SK-N-SH (cell line): ENCODE data around the gene FLRT1. TPM values are rescaled to one million over a fixed set of nuclear protein-coding genes. Genes with fewer than 3 reads are reported as not detected.

Source experiments
- ELF1 ChIP-seq: IDR thresholded peaks from 2 replicates; pipeline ENCODE4 v1.4.0; 2012
- FOSL2 ChIP-seq: IDR thresholded peaks from 2 replicates; pipeline ENCODE4 v1.4.0; 2012; ENCODE audit warnings: low read depth, mild to moderate bottlenecking, moderate library complexity, borderline replicate concordance
- FOXJ3 ChIP-seq: sonication (generic); formaldehyde crosslinking; IDR thresholded peaks from 2 replicates; pipeline ENCODE4 v1.5.1; 2020; ENCODE audit warnings: mild to moderate bottlenecking, missing genetic modification reagents
- GATA2 ChIP-seq: sonication (generic); formaldehyde crosslinking; IDR thresholded peaks from 2 replicates; pipeline ENCODE4 v1.5.0; 2020; ENCODE audit warnings: mild to moderate bottlenecking, missing genetic modification reagents
- MXI1 ChIP-seq: IDR thresholded peaks from 2 replicates; pipeline ENCODE4 v1.6.1; 2012; ENCODE audit warnings: mild to moderate bottlenecking, low read depth, low read length, improper control_type of control experiment
- NRF1 ChIP-seq: IDR thresholded peaks from 2 replicates; pipeline ENCODE4 v1.6.1; 2012; ENCODE audit warnings: low read depth, mild to moderate bottlenecking, low read length
- RXRA ChIP-seq: IDR thresholded peaks from 2 replicates; pipeline ENCODE4 v1.4.0; 2012; ENCODE audit warnings: low read depth, mild to moderate bottlenecking, borderline replicate concordance
- SMC3 ChIP-seq: IDR thresholded peaks from 2 replicates; pipeline ENCODE4 v1.6.1; 2012; ENCODE audit warnings: low read depth, low read length, improper control_type of control experiment
- polyA plus RNA-seq, 3 experiments: library from polyadenylated mRNA; depleted of rRNA; stranded (reverse); fragments of >200 nt; gene quantifications; 2 replicates each; pipeline ENCODE4 v1.2.3, GENCODE V29; 2012
- TF ChIP-seq, protein P1 (sequence below): IDR thresholded peaks from 2 replicates; pipeline ENCODE4 v1.6.1; 2012; ENCODE audit warnings: mild to moderate bottlenecking, low read depth, low read length, moderate library complexity
- TF ChIP-seq, protein P2 (sequence below): IDR thresholded peaks from 2 replicates; pipeline ENCODE4 v1.4.0; 2012; ENCODE audit warnings: low read depth, borderline replicate concordance
- TF ChIP-seq, protein P3 (sequence below): fragments of 150-350 bp; IDR thresholded peaks from 2 replicates; pipeline ENCODE4 v1.6.1; 2016; ENCODE audit warnings: mild to moderate bottlenecking, low read depth, low read length
- TF ChIP-seq, protein P4 (sequence below): fragments of 150-350 bp; IDR thresholded peaks from 2 replicates; pipeline ENCODE4 v1.6.1; 2017; ENCODE audit warnings: antibody characterized with exemption, low read length, low read depth, borderline replicate concordance
- TF ChIP-seq, protein P5 (sequence below): fragments of 200-600 bp; sonication (generic); IDR thresholded peaks from 2 replicates; pipeline ENCODE4 v1.6.1; 2017; ENCODE audit warnings: antibody characterized with exemption, mild to moderate bottlenecking, moderate library complexity

The FLRT1 gene
- polyA plus RNA-seq, 1 of the 3 experiments (the other 2 are of a cell fraction): 0.03 TPM

DNA sequence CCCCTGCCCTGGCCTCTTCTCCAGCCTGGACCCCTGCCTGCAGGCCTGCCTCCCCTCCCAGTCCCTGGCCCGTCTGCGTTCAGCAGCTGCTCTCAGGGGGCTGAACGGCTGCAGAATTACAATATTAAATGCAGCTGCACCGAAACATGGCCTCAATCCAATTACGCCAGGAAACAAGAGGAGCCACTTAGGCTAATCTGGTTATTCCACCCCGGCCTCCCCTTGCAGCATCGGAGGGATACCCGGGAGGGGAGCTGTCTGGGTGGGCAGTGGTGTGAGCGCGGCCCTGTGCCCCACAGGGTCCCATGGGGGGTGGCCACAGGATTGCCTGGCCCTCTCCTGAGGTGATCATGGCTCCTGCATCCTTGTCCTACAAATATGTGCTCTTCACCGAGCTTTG, 42.6 kb downstream of the FLRT1 start (continued):
- TF ChIP-seq, protein P1, sequence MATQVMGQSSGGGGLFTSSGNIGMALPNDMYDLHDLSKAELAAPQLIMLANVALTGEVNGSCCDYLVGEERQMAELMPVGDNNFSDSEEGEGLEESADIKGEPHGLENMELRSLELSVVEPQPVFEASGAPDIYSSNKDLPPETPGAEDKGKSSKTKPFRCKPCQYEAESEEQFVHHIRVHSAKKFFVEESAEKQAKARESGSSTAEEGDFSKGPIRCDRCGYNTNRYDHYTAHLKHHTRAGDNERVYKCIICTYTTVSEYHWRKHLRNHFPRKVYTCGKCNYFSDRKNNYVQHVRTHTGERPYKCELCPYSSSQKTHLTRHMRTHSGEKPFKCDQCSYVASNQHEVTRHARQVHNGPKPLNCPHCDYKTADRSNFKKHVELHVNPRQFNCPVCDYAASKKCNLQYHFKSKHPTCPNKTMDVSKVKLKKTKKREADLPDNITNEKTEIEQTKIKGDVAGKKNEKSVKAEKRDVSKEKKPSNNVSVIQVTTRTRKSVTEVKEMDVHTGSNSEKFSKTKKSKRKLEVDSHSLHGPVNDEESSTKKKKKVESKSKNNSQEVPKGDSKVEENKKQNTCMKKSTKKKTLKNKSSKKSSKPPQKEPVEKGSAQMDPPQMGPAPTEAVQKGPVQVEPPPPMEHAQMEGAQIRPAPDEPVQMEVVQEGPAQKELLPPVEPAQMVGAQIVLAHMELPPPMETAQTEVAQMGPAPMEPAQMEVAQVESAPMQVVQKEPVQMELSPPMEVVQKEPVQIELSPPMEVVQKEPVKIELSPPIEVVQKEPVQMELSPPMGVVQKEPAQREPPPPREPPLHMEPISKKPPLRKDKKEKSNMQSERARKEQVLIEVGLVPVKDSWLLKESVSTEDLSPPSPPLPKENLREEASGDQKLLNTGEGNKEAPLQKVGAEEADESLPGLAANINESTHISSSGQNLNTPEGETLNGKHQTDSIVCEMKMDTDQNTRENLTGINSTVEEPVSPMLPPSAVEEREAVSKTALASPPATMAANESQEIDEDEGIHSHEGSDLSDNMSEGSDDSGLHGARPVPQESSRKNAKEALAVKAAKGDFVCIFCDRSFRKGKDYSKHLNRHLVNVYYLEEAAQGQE: no peak
- TF ChIP-seq GATA2 (CRISPR knock-in tag): peak; percentile 59
- TF ChIP-seq FOSL2: no peak
- TF ChIP-seq NRF1: no peak
- TF ChIP-seq RXRA: no peak
- TF ChIP-seq MXI1: peak; percentile 47; the same call in 1 of the 2 replicates
- TF ChIP-seq SMC3: 0 out of 2 replicates have a peak, but pooled peaks have one; percentile 2
- no peak for TF ChIP-seq ELF1
- TF ChIP-seq, protein P2, sequence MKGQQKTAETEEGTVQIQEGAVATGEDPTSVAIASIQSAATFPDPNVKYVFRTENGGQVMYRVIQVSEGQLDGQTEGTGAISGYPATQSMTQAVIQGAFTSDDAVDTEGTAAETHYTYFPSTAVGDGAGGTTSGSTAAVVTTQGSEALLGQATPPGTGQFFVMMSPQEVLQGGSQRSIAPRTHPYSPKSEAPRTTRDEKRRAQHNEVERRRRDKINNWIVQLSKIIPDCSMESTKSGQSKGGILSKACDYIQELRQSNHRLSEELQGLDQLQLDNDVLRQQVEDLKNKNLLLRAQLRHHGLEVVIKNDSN: no peak
- peak; percentile 95 for TF ChIP-seq FOXJ3 (CRISPR knock-in tag)
- TF ChIP-seq, protein P3, sequence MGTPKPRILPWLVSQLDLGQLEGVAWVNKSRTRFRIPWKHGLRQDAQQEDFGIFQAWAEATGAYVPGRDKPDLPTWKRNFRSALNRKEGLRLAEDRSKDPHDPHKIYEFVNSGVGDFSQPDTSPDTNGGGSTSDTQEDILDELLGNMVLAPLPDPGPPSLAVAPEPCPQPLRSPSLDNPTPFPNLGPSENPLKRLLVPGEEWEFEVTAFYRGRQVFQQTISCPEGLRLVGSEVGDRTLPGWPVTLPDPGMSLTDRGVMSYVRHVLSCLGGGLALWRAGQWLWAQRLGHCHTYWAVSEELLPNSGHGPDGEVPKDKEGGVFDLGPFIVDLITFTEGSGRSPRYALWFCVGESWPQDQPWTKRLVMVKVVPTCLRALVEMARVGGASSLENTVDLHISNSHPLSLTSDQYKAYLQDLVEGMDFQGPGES: no peak
- TF ChIP-seq, protein P4, sequence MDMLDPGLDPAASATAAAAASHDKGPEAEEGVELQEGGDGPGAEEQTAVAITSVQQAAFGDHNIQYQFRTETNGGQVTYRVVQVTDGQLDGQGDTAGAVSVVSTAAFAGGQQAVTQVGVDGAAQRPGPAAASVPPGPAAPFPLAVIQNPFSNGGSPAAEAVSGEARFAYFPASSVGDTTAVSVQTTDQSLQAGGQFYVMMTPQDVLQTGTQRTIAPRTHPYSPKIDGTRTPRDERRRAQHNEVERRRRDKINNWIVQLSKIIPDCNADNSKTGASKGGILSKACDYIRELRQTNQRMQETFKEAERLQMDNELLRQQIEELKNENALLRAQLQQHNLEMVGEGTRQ: no peak
- TF ChIP-seq, protein P5, sequence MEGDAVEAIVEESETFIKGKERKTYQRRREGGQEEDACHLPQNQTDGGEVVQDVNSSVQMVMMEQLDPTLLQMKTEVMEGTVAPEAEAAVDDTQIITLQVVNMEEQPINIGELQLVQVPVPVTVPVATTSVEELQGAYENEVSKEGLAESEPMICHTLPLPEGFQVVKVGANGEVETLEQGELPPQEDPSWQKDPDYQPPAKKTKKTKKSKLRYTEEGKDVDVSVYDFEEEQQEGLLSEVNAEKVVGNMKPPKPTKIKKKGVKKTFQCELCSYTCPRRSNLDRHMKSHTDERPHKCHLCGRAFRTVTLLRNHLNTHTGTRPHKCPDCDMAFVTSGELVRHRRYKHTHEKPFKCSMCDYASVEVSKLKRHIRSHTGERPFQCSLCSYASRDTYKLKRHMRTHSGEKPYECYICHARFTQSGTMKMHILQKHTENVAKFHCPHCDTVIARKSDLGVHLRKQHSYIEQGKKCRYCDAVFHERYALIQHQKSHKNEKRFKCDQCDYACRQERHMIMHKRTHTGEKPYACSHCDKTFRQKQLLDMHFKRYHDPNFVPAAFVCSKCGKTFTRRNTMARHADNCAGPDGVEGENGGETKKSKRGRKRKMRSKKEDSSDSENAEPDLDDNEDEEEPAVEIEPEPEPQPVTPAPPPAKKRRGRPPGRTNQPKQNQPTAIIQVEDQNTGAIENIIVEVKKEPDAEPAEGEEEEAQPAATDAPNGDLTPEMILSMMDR: no peak
